HG03064 (cell line): ENCODE measurements around the gene TUSC2.

ENCODE experiments used
- ATAC-seq: cut with Tn5 transposase; IDR thresholded peaks from one replicate; pipeline ENCODE4 v1.9.1; 2021; ENCODE audit warnings: low read depth; ENCODE audit not compliant: unreplicated experiment

The TUSC2 gene

GRCh38 chr3:50327943-50328691 lies at the start of gene TUSC2:
Gene TUSC2, minus strand, starts transcription at chr3:50328223. Its CDS starts 124 bp downstream, at chr3:50328099.
- ATAC-seq = peak; percentile 64

- no peak for ATAC-seq
Measured at GRCh38 chr3:50375258-50375931, 47.4 kb upstream of the TUSC2 start.

- no peak for ATAC-seq
Measured at GRCh38 chr3:50374363-50375257, 46.6 kb upstream of the TUSC2 start.

- ATAC-seq = no peak
Measured at GRCh38 chr3:50373146-50374051, 45.4 kb upstream of the TUSC2 start.

GRCh38 chr3:50372349-50372748 lies 44.3 kb upstream of the TUSC2 start:
- ATAC-seq = no peak

- ATAC-seq = no peak
Measured at GRCh38 chr3:50371133-50371685, 43.2 kb upstream of the TUSC2 start.

GRCh38 chr3:50370594-50370993 lies 42.6 kb upstream of the TUSC2 start:
- ATAC-seq = no peak

GRCh38 chr3:50369012-50369670 lies 41.1 kb upstream of the TUSC2 start:
- ATAC-seq = no peak

- no peak for ATAC-seq
Measured at GRCh38 chr3:50365842-50366220, 37.8 kb upstream of the TUSC2 start.

- ATAC-seq = peak; percentile 71
Measured at GRCh38 chr3:50365080-50365841, 37.2 kb upstream of the TUSC2 start.

GRCh38 chr3:50364573-50365079 lies 36.6 kb upstream of the TUSC2 start:
- no peak for ATAC-seq

GRCh38 chr3:50359760-50360110 lies 31.7 kb upstream of the TUSC2 start:
- ATAC-seq = no peak

GRCh38 chr3:50358911-50359759 lies 31.1 kb upstream of the TUSC2 start, which contains the start of gene TMEM115:
Gene TMEM115, minus strand, starts transcription at chr3:50359521. Its CDS starts 458 bp downstream, at chr3:50359063.
- peak; percentile 98 for ATAC-seq

GRCh38 chr3:50358355-50358910 lies 30.4 kb upstream of the TUSC2 start:
- ATAC-seq = no peak

GRCh38 chr3:50357481-50357880 lies 29.5 kb upstream of the TUSC2 start:
- ATAC-seq = no peak

- ATAC-seq = no peak
Measured at GRCh38 chr3:50356553-50356952, 28.5 kb upstream of the TUSC2 start.
